Fibroblast of skin of left biceps (primary cell): ENCODE data around the gene TOM1L2.
A peak's percentile ranks its signal among the peaks of the same experiment; 100 is the strongest.

ENCODE experiments used
- DNase-seq, 2 experiments: peaks; one replicate each; pipeline ENCODE4 v3.0.0-alpha.2; 2013; ENCODE audit warnings: low read depth in 2 of 2

Gene TOM1L2

DNA sequence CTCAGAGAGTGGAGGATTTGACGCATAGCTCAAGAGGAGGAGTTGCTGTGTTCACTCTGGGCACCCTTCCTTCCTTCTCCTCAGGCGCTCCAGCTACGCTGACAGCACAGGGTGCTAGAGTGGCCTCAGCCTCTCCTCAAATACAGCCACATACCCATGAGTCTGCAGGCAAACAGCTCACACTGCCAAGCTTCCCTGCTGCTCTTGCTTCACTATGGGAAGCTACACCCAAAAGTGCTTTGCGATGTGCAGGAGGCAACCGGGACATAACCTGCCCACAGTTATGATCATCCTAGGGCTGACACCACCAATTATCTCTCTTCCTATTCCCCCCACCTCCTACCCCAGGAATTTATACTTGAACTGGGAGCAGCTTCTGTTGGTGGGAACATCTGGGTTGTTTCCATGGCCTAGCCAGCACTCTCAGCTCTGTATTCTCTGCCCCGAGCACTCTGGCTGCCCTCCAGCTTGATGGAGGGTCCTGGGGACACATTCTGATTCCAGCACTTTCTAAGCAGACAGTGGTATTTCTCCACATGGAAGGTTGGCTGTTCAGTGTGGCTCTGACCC is 95.2 kb downstream of the TOM1L2 start:
- no peak for DNase-seq

DNA sequence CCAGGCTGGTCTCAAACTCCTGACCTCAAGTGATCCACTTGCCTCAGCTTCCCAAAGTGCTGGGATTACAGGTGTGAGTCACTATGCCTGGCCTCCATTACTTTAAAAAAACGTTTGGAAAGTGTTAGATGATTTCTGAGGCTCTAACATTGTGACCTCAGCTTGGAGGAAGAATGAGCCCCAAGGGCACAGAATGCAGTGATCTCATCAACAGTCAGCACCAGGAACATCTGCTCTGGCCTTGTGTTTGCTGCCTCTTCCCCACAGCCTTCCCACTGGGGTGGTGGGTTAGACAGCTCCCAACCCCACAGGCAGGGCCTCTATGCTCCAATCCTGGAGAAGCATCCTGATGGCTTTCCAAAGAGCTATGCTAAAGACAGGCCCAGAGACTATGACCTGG is 97.7 kb downstream of the TOM1L2 start:
- DNase-seq = peak; percentile 39 to 40

DNA sequence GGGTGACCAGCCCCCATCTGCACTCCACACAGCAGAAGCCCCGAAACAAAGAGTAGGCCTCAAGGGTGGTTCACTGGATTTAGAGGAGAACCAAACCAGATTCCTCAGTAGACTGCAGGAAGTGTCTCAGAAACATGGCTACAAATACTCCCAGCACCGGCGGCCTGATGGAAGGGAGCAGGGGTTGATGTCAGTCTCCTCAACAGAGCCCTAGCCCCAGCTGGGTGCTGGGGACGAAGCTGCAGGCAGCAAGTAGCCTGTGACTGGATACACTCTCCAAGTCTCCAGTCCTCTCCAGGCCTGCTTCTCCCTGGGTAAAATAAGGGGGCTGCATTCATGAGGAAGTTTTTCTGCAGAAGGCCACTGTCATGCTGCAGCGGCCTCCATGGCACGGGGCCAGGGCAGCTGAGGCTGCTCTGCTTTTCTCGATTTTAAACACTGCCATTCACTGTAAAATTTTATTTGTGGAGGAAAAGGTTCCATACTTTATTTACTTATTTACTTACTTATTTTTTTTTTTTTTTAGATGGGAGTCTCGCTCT is 98.7 kb downstream of the TOM1L2 start:
- no peak for DNase-seq

DNA sequence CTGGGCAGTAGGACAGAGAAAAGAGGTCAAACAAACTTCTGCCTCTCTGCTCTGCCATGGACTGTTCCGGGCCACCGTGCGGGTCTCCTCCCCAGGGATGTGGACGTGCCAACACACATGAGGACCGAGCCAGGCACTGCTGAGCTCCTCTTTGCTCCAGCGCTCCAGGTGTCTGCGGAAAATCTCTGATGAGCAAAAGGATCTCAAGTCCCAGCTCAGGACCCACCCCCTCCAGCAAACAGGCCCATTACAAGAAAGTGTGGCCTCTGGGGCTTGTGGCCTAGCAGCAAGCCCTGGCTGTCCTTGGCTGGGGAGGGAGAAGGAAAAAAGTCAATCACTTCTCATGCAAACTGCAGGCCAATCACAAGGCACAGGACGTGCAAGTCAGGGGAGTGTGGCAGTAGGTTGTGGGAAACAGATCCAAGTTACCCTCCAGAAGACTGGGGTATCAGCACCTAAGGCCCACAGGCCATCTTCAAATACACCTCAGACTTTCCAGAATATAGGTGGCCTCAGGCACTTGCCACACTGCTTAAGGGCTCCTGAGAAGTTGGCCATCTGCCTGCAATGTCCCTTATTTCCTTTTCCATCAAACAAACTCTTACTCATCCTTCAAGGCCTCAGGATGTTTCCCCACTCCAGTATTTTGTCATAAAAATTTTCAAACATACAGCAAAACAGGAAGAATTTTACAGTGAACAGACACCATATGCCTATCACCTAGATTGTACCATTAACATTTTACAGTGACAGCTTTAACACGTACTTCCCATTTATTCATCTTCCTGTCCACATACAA is 99.5 kb downstream of the TOM1L2 start:
- DNase-seq = no peak

DNA sequence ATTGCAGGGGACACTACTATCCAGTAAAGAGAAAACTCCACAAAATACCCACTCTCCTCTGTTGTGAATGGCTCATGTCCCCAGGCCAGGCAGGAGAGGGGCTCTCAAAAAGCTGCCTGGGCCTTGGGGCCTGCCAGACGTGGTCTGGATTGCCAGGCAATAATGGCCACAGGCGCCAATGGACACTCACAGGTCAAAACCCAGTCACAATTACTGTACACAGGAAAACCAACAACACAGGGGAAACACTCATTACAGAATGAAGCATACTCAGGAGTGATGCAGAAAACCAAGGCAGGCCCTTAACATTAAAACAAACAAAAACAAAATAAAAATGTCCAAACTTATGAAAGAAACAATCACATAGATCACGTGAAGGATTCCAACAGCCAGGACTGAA is 100.3 kb downstream of the TOM1L2 start:
- DNase-seq = no peak

DNA sequence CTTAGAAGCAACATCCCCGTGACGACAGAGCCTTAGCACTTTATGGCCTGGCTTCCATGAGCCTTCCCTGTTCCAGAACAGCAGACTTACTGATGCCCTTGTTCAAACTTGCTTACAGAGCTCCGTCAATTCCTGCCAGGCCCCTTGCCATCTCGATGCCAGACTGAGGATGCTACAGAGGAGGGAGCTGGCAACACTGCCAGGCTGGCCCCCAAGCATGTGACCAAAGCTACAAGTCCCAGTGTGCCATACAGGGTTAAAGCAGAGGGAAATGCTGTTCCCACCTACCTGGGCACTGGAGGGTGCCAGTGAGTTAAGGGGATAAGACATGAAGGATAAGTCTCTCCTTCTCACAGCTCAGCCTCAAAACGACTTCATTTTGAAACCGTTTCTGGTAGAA is 102.0 kb downstream of the TOM1L2 start:
- DNase-seq = no peak

DNA sequence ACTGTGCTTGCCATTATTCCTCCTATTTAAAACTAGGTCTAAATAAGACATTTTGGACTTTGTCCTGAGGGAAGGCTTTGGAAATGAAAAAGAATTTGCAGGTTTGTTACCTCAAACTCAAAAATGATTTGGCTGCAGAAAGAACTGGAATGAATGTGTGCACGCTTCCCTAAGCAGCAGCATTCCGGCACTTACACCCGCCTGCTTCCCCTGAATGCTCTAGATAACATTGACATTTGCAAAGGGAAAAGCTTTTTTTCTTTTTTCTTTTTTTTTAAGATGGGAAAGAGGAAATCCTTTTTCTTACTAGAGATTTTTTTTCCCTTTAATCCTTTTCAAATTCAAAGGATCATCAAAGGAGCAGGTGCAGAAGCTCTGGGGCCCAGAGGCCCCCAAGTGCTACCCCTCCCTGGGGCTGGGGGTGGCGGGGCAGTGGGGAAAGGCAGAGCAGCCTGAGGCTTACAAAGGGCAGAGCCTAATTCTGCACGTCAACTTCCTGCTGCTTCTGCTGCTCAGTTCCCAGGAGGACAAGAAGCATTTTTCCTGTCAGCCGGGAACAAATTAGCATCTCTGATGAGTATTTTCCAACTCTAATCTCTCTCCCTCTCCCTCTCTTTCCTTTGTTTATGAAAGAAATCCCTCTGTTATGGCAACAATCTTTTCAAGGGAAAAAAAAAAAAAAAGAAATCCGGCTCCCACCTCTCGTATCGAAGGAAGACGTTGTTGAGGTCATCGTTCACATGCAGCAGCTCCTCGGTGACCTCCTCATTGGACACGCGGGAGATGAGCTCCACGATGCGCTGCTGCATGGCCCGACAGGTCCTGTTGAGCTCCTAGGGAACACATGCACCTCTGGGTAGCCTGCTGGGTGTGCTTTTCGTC is 103.3 kb downstream of the TOM1L2 start:
- DNase-seq = no peak

DNA sequence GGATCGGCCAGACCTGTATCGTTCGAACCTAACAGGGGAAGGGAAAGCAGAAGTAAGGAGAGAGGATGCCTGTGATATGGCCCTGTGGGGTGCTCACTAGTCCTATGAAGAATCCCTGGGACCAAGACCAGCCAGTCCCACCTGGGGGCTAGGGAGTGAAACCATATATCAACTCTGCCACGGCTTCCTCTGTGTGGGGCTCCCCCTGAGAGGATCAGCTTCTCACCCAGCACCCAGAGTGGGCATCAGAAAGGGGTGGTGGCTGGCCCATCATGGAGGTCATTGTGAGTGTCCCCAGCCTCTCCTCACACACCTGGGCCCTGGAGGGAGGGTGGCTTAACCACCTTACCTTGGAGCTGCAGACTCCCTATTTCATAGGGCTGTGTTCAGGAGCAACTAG is 105.3 kb downstream of the TOM1L2 start:
- no peak for DNase-seq

DNA sequence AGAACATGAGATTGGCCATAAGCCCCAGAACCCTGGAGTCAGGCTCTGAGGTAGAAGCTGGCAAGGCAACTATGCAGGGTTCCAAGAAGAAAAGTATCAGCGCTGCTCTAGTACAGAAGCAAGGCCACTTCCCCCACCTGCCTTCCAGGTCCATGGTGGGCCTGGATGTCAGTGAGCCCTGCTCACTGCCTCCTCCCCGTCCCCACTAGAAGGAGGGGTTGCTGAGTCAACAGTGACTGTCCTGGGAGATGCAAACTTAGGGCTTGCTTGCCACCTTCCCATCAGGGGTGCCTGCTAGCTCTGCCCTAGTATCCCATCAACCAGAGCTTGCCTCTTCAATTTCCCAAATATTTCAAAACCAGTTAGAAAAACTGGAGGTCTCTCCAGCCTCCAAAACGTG is 105.8 kb downstream of the TOM1L2 start:
- DNase-seq = no peak

DNA sequence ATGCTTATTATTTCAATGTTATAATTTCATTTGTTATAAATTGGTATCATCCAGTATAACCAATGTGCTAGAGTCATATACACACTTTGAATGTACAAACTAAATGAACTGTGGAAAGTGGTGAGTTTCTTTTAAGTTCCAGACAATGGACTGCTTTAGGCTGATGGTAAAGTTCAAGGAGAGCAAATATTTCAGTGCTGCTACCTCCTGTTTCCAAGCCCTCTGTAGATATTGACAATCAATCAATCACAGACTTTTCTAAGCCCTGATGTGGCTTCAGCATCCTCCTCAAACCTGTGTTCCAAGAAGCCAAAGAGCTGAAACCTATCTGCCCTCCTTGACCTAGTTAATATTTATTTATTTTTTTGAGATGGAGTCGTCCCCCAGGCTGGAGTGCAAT is 107.2 kb downstream of the TOM1L2 start:
- DNase-seq = no peak

DNA sequence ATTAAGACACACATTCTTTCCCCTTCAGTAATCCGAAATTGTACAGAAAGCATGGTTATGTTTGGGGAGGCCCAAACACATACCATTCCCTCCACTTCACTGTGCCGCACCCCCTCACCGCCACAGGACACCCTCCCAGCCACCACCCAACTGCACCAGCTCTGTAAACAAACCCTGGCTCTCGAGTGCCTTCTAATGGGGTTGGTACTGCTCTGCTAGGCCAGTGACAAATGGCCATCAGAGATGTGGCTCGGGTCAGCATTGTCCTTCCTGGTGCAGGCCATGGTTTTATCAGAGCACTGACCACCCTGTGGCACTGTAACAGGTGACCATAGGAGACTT is 111.5 kb downstream of the TOM1L2 start:
- no peak for DNase-seq

DNA sequence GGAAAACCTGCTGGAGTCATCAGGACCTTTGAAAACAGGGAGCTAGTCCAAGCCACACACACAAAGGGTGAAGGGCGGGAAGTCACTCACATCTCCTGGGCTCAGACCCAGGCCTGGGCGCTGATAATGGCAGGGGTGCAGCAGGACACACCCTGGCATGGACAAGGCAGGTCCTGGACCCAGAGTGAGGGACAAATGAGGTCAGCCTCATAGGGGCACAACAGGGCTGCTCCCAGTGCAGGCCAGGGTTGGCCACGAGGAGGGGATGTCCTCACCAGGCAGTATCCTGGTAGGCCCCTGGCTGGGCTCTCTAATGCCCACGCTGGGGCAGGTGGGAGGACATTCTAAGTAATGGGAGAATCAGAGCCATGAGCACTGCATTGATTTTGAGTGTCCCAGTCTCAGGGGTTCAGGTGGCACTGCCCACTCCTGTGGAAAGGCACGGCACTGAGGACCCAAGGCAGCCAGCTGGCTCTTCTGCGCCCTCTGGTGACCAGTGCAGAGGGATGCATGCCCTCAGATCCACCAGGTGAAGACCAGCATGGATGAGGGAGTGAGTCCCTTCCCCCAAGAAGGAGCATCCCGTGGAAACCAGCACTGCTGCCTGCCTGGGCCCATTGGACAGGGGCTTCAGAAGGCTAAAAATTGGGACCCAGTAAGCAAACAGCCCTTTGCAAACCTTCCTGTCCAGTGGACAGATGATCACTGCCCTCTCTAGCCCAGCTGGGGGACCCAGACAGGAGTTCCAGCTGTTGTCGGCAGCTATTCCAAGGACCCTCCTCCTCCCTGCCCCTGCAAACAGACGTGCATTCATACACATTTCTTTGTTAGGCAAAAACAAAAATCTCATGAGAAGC is 112.1 kb downstream of the TOM1L2 start:
- DNase-seq = no peak

DNA sequence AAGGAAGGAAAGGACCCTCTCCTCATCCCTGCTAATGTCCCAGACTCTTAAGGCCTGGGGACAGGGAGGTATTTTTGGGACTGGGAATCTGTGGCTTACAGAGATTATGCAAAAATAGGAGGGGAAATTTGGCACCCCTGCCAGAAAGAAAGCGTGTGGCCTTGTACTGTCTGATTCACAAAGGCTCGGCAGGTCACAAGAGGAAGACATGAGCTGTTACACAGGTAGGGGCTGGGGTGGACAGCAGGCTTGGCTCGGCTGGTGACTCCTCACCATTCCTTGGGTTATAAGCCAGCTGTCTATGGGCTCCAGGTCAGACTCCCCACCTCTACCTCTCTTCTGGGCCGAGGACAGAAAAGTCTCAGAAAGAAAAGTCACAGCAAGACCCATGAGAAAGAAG is 114.7 kb downstream of the TOM1L2 start:
- no peak for DNase-seq

DNA sequence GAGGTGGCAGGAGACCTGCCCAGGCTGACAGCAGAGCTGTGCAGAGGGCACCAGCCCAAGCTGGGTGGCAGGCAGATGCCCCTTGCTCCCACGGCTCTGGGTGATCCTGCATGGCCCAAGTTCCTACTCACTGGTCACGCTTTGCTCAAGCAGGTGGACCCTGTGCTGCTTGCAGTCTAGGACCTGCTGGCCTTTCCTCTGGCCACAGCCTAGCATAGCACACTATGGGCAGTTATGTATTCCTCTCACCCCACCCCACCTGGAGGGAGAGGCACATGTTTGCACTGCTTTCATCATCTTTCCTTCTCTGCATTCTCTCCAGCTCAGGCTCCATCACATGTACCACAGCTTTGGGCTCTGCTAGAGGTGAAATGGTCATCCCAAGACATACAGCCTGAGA is 115.8 kb downstream of the TOM1L2 start:
- no peak for DNase-seq

DNA sequence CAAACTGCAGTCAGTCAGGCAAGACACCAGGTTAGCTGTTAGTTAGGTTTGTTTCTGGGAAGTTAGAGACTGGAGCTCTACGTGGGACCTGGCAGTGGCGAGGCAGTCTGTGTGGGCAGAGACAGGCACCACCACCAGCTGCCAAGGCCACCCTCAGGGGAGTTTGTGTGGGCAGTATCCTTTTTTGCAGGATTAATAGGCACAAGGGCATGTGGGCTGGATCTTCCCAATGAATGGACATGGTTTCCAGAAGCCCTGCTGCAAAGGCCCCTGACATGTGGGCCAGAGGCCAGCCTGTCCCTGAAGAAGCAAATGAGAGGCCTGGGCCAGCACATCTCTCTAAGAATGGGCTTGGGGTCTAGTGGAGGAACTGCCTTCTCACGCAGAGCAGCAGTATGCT is 116.2 kb downstream of the TOM1L2 start:
- no peak for DNase-seq

DNA sequence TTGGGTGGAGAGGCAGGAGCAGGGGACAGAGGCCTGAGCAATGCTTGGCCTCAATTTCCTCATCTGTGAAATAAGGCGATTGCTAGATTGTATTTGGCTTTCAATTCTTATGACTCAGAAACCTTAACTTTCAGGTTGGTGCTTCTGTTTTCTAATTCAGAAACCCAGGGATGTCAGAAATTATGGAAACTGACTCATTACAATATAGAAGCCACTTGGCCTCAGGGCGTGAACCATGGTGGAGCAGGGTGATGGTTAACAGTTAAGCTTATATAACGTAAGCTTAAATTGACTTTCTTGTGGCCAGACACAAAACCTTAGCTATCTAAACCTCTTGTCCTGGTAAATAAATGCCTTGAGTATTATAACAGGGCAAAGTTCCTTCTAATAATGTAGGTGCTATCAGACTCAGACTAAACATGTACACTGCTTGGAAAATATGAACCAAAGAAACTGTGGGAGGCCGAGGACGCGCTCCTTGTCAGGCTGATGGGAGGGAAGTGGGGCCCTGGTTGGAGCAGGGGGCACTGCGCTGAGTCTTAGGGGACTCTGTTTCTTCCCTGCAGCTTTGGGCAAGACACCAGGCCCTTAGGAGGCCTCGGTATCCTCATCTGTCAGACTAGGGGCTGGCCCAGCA is 118.3 kb downstream of the TOM1L2 start:
- no peak for DNase-seq

DNA sequence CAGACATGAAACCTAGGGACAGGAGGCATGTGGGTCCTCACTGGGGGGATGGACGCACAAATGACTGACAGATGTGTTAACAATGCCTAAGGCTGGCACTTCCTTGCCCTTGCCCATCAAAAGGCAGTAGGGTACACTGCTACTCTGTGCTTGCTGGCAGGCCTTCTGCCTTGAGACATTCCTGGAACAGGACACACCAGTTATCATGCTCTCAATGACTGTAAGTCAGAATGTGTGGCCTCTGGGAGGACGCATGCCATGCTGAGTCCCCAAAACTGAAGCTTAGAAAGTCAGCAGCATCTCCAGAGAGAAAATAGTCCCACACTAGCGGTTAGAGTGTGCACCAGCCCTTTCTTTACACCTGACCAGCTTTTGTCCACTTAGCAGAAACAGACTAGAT is 119.3 kb downstream of the TOM1L2 start:
- no peak for DNase-seq

DNA sequence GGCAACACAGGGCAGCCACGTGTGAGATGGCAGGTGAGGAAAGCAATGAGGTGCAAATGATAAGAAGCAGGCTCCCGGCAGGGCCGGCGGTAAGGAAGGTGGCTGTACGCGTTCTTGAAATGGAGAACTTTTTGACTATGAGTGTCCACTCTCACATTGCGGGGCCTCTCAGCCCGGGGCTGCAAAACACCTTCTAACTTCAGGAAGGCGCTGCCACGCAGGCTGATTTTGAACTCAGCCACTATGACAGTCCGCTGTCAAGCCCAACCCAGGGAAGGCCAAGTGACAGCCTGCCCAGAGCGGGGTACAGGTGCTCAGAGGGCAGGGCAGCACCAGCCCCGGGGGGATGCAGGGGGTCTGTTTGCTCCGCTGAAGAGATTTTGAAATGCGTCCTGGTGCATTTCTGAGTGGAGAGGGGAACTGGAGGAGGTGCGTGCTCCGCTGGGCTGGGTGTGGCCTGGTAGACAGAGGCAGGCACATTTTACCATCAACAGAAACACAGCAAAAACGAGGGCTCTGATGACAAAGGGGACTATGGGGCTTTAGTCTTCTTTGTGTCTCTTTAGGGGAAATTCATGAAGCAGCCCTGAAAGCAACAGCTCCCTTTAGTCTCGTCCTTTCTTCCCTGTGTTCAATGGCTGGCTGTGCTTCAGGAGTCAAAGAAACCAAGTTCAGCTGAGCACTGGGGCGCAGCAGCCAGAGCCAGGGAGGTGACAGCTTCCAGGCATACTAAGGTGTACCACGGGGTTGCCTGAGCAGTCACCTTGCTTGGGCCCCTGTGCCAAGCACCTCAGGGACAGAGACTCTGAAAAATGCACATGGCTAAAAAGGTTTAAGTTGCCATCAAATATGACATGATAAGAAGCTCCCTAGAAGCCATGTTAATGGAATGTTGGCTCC is 120.8 kb downstream of the TOM1L2 start:
- DNase-seq = no peak

DNA sequence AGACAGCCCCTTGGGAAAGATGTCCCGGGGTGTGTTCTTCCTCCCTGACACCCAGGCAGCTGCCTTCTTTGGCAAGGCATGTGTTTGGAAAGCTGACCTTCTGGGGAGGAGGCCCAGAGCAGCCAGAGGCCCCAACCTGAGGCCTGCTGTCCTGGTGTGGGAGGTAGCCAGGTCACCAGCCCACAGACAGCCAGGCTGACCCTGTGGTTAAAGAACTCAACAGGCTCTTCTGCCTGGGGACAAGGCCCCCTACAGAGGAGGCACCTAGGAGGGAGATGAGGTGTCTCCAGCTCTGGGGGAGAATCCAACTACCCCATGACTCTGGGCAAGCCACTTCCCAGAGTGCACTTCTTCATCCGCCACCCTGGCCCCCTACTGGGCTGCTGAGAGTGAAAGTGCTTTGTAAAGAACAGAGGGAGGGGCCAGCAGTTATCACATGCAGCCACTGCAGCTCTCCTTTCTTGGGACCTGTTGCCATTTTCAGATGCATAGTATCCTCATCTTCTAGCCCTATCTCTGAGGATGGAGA is 122.3 kb downstream of the TOM1L2 start:
- no peak for DNase-seq
